Measurements from ENCODE around the gene GFOD1. TPM values are rescaled to one million over a fixed set of nuclear protein-coding genes. Genes with fewer than 3 reads are reported as not detected.

The GFOD1 gene
- total RNA-seq, 1 experiment from 2014 or later, result 0.62 TPM

DNA sequence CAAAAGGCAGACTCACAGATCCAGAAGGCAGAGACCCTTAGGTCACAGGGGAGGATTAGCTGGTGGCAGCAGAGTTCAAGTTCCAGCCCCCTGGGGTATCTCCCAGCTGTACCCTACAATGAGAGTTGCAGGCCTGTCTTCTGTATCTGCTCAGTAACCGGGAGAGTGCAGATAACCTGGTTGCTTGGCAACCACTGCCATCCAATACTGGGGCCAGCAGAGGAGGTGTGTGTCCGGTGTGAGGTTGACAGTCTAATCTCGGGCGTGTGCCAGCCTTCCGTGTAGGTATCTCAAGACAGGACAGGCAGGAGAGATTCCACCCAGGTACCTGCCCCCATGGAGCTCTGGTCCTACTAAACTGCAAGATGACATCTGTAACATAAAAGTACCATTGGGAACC lies 102.4 kb downstream of the GFOD1 start:
- in situ Hi-C loops (cut with HindIII; ENCODE audit: low pct_unique_long_range_greater_than_20kb, low sequenced_read_pairs), result no loop called here
- POLR2A ChIA-PET, result no interaction called here
- DNase-seq (ENCODE audit: low read depth, low spot score), result no peak
- BruUV-seq (replicated peaks), result no TSS peak
- intact Hi-C loops (cut with micrococcal nuclease; ENCODE audit: unreplicated experiment), result no loop called here
- Histone ChIP-seq H3K4me3 (ENCODE audit: low read depth in 2 of 2, low read length in 2 of 2) (no peak overlapping the region), H3K9me3 (ENCODE audit: control insufficient read depth, insufficient read depth, low read depth, low read length) (no peaks in the 10 kb centered on the region), H3K36me3 (ENCODE audit: control insufficient read depth, insufficient read depth, low read length) (no peaks in the 10 kb centered on the region), H3K4me1 (ENCODE audit: control insufficient read depth, insufficient read depth, low read length) (no peaks in the 10 kb centered on the region), H3K27ac (ENCODE audit: low read length) (no peak overlapping the region), H3K27me3 (ENCODE audit: control insufficient read depth, insufficient read depth, low read length) (no peaks in the 10 kb centered on the region)
- no peak for ATAC-seq
- no peak for TF ChIP-seq TCF7L2 (IDR thresholded peaks at IDR 0.05; ENCODE audit: low read depth, low read length)
- TF ChIP-seq, protein P1, sequence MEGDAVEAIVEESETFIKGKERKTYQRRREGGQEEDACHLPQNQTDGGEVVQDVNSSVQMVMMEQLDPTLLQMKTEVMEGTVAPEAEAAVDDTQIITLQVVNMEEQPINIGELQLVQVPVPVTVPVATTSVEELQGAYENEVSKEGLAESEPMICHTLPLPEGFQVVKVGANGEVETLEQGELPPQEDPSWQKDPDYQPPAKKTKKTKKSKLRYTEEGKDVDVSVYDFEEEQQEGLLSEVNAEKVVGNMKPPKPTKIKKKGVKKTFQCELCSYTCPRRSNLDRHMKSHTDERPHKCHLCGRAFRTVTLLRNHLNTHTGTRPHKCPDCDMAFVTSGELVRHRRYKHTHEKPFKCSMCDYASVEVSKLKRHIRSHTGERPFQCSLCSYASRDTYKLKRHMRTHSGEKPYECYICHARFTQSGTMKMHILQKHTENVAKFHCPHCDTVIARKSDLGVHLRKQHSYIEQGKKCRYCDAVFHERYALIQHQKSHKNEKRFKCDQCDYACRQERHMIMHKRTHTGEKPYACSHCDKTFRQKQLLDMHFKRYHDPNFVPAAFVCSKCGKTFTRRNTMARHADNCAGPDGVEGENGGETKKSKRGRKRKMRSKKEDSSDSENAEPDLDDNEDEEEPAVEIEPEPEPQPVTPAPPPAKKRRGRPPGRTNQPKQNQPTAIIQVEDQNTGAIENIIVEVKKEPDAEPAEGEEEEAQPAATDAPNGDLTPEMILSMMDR (IDR thresholded peaks at IDR 0.05), result no peak
- TF ChIP-seq POLR2AphosphoS5 (IDR thresholded peaks at IDR 0.05; ENCODE audit: low read depth, low read length), result no peak
- TF ChIP-seq SIN3A (IDR thresholded peaks at IDR 0.05; ENCODE audit: borderline replicate concordance, insufficient read depth, low read depth, low read length), result no peak
- TF ChIP-seq, protein P2, sequence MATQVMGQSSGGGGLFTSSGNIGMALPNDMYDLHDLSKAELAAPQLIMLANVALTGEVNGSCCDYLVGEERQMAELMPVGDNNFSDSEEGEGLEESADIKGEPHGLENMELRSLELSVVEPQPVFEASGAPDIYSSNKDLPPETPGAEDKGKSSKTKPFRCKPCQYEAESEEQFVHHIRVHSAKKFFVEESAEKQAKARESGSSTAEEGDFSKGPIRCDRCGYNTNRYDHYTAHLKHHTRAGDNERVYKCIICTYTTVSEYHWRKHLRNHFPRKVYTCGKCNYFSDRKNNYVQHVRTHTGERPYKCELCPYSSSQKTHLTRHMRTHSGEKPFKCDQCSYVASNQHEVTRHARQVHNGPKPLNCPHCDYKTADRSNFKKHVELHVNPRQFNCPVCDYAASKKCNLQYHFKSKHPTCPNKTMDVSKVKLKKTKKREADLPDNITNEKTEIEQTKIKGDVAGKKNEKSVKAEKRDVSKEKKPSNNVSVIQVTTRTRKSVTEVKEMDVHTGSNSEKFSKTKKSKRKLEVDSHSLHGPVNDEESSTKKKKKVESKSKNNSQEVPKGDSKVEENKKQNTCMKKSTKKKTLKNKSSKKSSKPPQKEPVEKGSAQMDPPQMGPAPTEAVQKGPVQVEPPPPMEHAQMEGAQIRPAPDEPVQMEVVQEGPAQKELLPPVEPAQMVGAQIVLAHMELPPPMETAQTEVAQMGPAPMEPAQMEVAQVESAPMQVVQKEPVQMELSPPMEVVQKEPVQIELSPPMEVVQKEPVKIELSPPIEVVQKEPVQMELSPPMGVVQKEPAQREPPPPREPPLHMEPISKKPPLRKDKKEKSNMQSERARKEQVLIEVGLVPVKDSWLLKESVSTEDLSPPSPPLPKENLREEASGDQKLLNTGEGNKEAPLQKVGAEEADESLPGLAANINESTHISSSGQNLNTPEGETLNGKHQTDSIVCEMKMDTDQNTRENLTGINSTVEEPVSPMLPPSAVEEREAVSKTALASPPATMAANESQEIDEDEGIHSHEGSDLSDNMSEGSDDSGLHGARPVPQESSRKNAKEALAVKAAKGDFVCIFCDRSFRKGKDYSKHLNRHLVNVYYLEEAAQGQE (IDR thresholded peaks at IDR 0.05; ENCODE audit: insufficient read depth in 1 of 2, low read depth in 2 of 2, low read length in 1 of 2), result no peak
- CTCF ChIA-PET, result no interaction called here

DNA sequence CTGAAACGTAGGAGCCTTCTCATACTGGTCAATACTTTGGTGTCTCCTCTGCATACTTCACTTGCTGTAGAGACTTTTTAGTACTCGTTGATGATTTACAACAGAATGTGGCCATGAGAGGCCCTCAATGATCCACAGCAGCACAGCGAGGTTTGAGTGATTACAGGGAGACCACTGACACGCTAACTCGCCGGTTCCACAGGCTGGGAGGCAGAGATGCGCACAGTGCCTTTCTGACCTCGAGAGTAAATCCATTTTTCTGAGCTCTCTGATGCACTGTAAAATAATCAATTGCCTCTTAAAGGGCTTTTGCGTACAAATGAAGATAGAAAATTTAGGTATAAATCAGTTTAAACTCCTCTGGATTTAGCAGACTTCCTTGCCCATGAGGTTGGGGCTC lies 102.9 kb downstream of the GFOD1 start:
- no TSS peak for BruUV-seq (replicated peaks)
- in situ Hi-C loops (cut with HindIII; ENCODE audit: low pct_unique_long_range_greater_than_20kb, low sequenced_read_pairs) (no loop called here), intact Hi-C loops (cut with micrococcal nuclease; ENCODE audit: unreplicated experiment) (no loop called here)
- ATAC-seq, result no peak
- no peaks in the 10 kb centered on the region for H3K4me1 ChIP-seq (ENCODE audit: control insufficient read depth, insufficient read depth, low read length)
- no peaks in the 10 kb centered on the region for H3K36me3 ChIP-seq (ENCODE audit: control insufficient read depth, insufficient read depth, low read length)
- CTCF ChIA-PET, result no interaction called here
- H3K9me3 ChIP-seq (ENCODE audit: control insufficient read depth, insufficient read depth, low read depth, low read length), result no peaks in the 10 kb centered on the region
- no peak overlapping the region for H3K4me3 ChIP-seq (ENCODE audit: low read depth in 2 of 2, low read length in 2 of 2)
- no peak overlapping the region for H3K27ac ChIP-seq (ENCODE audit: low read length)
- POLR2A ChIA-PET, result no interaction called here
- no peaks in the 10 kb centered on the region for H3K27me3 ChIP-seq (ENCODE audit: control insufficient read depth, insufficient read depth, low read length)
- no peak for DNase-seq (ENCODE audit: low read depth, low spot score)
- TF ChIP-seq POLR2AphosphoS5 (IDR thresholded peaks at IDR 0.05; ENCODE audit: low read depth, low read length) (no peak), SIN3A (IDR thresholded peaks at IDR 0.05; ENCODE audit: borderline replicate concordance, insufficient read depth, low read depth, low read length) (no peak), TCF7L2 (IDR thresholded peaks at IDR 0.05; ENCODE audit: low read depth, low read length) (no peak)
- TF ChIP-seq, protein P2 (IDR thresholded peaks at IDR 0.05; ENCODE audit: insufficient read depth in 1 of 2, low read depth in 2 of 2, low read length in 1 of 2), result no peak
- TF ChIP-seq, protein P1 (IDR thresholded peaks at IDR 0.05), result no peak

Data from Panc1 (cell line).